CD4-positive, alpha-beta T cell treated with Interleukin-2 at 100 ng/mL for 4 hours (primary cell): ENCODE data around the gene MYL1.

Source experiments
- DNase-seq: peaks from one replicate; pipeline ENCODE4 v3.0.0-alpha.2; 2020; ENCODE audit warnings: low spot score

Gene MYL1

DNA sequence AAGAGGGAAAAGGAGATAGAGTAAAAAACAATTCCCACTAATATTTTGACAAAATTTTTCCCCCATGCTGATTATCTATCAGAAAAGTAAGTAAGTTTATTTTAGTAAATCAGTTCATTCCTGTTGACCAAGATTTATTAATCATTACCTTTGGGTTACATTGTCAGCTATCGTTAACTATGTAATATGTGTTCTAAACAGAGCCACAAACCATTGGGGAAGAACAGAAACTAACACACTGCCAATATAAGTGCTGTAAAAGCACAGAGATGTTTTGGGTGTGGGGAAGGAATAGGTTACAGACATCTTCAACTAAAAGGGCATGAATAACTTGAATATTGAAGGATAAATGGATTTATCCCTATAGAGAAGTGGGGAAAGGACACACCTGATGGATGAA is 47.3 kb downstream of the MYL1 start:
- DNase-seq: no peak

DNA sequence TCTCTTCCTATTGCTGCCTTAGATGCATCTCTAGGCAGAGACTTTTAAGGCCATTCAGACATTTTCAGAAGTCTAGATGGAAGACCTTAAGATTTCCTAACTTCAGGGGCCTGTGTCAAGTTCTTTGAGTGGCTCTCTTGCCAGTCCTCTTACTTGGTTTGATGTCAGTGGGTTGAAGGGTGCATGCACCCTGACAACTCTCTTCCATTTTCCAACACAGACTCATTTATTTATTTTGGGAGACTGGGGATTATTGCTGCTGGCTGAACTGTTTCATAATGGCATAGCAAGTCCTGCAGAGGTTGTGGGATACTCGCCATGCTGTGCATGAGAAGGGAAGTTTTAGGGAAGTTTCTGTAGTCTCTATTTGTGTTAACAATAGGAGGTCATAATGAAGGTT is 50.7 kb downstream of the MYL1 start:
- DNase-seq: no peak

DNA sequence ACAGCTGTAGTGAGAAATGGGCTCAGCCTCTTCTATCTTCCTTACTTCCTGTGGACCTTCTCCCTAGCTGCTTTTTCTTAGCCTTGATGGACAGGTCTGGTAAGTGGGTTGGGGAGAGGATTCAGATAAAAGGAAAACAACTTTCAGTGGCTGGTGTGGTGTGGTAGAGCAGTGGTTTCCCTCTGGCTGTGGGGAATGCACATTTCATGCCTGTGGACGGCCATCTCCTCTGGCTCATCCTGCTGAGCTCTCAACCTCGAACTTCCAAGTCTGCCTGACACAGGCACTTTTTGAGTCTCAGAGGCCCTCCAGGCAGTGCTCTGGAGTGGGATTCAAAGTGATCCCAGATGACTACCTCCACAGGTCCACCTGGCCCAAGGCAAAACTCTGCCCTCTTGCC is 51.1 kb downstream of the MYL1 start:
- DNase-seq: no peak

DNA sequence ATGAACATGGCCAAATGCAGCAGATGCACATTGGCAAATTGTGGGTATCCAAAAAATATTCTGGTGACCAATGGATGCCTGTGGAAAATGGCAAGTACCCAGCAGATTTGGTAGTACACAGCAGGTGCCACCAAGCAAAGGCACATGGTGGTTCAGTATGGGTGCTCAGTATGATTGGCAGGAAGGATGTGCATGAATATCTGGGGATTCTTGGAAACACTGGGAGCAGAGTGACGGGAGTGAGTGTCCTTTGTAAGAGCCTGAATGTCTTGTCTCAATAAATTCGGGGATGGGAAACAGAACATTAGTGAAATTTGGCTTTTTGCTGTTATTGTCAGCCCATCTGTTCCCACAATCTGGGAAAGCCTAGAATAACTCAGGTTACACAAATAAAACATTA is 52.9 kb downstream of the MYL1 start:
- DNase-seq: no peak

DNA sequence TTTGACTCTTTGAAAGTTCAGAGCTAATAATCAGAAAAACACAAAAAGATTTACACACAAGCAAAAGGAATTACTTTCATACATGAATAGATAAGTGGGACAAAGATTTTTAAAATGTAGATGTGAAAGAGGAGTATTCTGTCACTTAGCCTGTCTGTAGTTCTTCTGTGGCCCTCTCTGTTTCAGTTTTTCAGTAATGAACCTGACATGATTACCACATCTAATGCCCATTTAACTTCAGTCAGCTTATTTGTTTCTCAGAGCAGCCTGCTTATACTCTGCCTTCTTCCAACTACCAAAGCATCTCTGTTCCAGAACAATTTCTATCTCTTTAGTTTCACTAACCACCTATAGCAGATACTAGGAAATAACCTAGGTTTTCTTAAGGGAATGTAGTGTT is 55.3 kb downstream of the MYL1 start:
- no peak for DNase-seq

DNA sequence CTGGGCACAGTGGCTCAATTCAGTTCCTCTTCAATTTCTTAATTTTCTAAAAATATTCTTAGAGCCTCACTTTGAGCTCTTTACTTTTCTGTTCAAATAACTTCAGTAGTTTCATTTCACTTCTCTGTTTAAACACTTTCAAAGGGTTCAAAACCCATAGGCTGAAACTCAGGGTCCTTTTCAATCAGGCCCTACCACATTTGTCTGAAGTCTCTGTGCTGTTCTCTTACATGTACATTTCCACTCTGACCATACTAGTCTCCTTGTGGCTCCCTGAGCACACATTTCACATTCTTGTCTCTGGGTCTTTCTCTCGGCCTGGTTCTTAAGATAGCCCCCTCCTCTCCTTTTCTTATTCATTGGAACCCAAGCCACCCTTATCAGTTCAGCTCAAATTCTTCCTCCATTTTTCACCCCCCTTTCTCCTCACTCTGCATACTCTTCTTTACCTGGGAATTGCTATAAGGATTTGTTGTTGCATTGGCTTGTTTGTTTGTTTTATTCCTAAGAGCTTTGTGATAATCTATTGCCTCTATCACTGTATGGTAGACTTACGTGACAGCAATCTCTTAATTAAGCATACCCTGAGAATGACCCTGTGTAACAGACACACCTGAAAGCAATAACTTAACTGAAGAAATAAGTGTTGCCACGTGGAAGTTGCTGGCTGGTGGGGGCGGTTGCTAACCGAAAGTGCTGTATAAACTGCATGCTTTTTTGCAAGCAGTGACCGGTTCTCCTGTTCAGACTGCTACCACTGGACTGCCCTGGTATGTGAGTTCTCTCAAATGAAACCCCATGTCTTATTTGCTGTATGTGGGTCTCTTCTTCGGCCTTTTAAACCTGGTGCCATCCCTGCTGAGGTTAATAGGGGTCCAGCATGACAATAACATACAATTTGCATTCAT is 62.0 kb downstream of the MYL1 start:
- DNase-seq: no peak

DNA sequence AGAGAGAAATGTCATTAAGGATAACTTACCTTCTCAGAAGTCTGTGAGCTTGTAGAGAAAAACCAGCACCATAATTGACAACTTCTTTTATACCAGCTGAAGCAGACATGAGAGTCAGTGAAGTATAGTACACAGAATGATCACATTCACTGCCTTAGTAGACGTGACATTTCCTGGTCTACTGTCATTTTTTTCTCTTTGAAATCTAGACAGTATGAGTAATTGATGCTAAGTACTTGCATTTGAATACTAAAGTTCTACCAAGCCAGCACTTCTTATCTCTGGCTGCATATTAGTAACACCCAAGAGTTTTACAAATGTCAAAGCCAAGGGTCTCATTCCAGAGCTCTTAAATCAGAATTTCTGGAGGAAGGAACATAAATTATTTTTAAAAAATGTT is 64.4 kb downstream of the MYL1 start:
- no peak for DNase-seq
